Prostate gland (tissue), 2 donors: Measurements from ENCODE around the gene ROR1. TPM values are rescaled to one million over a fixed set of nuclear protein-coding genes. Genes with fewer than 3 reads are reported as not detected.

Source experiments
- DNase-seq: peaks from one replicate; pipeline ENCODE4 v3.0.0-alpha.2; 2019; ENCODE audit warnings: low spot score
- H3K27ac ChIP-seq, 2 donors: fragments of 200-600 bp; sonication (generic); 2 replicates each; pipeline ENCODE4 v1.5.1; 2017 to 2019
- H3K27me3 ChIP-seq: fragments of 200-600 bp; sonication (generic); replicated peaks from 2 replicates; pipeline ENCODE4 v1.5.1; 2019; ENCODE audit not compliant: insufficient read depth
- H3K36me3 ChIP-seq, 2 donors: fragments of 200-600 bp; sonication (generic); 1 replicate in 1 of 2; 2 replicates in 1 of 2; pipeline versions ENCODE4 v1.5.1 to v1.8.1; 2017 to 2019
- H3K4me1 ChIP-seq: fragments of 200-600 bp; sonication (generic); replicated peaks from 2 replicates; pipeline ENCODE4 v1.5.1; 2019
- H3K4me3 ChIP-seq, 2 donors: fragments of 200-600 bp; sonication (generic); 2 replicates each; pipeline ENCODE4 v1.5.1; 2017 to 2019
- H3K9me3 ChIP-seq: fragments of 200-600 bp; sonication (generic); 2 replicates; pipeline ENCODE4 v1.5.1; 2017
- POLR2A ChIP-seq: fragments of 450-650 bp; IDR thresholded peaks from one replicate; pipeline ENCODE4 v1.6.1; 2016; ENCODE audit warnings: antibody characterized with exemption, mild to moderate bottlenecking
- POLR2AphosphoS5 ChIP-seq: sonication (generic); formaldehyde crosslinking; IDR thresholded peaks from one replicate; pipeline ENCODE4 v1.6.1; 2017; ENCODE audit warnings: antibody characterized with exemption
- WGBS: methylation state at CpG from one replicate; pipeline ENCODE4 v1.1.5; 2018; 5-methylcytosine and 5-hydroxymethylcytosine counted together
- intact Hi-C: fragments of 100-400 bp; cut with DNase I; formaldehyde crosslinking; loops from one replicate; pipeline ENCODE4 v1.14.2; 2022
- total RNA-seq, 2 donors: library from RNA; depleted of rRNA; stranded (reverse); fragments of >200 nt; gene quantifications; one replicate each; pipeline ENCODE4 v1.1.0, GENCODE V29; 2016
- TF ChIP-seq, protein P1 (sequence below), 4 experiments: fragments of 200-600 bp in 2 of 4; fragments of 450-650 bp in 2 of 4; sonication (generic) in 2 of 4; IDR thresholded peaks; 1 replicate in 3 of 4; 2 replicates in 1 of 4; pipeline ENCODE4 v1.5.1; 2016 to 2019; ENCODE audit warnings: antibody characterized with exemption in 4 of 4, mild to moderate bottlenecking in 2 of 4, moderate library complexity in 2 of 4

ROR1 gene
- total RNA-seq, 2 donors from 2014 or later, result 7.3 to 11.1 TPM

- TF ChIP-seq POLR2A (no peak), POLR2AphosphoS5 (no peak)
- TF ChIP-seq, protein P1, sequence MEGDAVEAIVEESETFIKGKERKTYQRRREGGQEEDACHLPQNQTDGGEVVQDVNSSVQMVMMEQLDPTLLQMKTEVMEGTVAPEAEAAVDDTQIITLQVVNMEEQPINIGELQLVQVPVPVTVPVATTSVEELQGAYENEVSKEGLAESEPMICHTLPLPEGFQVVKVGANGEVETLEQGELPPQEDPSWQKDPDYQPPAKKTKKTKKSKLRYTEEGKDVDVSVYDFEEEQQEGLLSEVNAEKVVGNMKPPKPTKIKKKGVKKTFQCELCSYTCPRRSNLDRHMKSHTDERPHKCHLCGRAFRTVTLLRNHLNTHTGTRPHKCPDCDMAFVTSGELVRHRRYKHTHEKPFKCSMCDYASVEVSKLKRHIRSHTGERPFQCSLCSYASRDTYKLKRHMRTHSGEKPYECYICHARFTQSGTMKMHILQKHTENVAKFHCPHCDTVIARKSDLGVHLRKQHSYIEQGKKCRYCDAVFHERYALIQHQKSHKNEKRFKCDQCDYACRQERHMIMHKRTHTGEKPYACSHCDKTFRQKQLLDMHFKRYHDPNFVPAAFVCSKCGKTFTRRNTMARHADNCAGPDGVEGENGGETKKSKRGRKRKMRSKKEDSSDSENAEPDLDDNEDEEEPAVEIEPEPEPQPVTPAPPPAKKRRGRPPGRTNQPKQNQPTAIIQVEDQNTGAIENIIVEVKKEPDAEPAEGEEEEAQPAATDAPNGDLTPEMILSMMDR (IDR thresholded peaks at IDR 0.05), result no peak
- no peaks in the 10 kb centered on the region for H3K4me1 ChIP-seq
- H3K9me3 ChIP-seq, result no peaks in the 10 kb centered on the region
- H3K27me3 ChIP-seq, result no peaks in the 10 kb centered on the region
- WGBS, result 96% methylated on average over 1 of the region's 1 CpG
- no peaks in the 10 kb centered on the region for H3K36me3 ChIP-seq
- intact Hi-C loops, result no loop called here
- no peak for DNase-seq
- H3K27ac ChIP-seq, result no peak overlapping the region
- H3K4me3 ChIP-seq, result no peak overlapping the region
Measured at GRCh38 chr1:63818567-63819325, 44.9 kb downstream of the ROR1 start.

- Histone ChIP-seq H3K27ac (no peak overlapping the region), H3K4me1 (no peaks in the 10 kb centered on the region), H3K36me3 (no peaks in the 10 kb centered on the region), H3K9me3 (no peaks in the 10 kb centered on the region), H3K27me3 (no peaks in the 10 kb centered on the region), H3K4me3 (no peak overlapping the region)
- DNase-seq, result no peak
- WGBS, result 97% methylated on average over 2 of the region's 2 CpGs
- TF ChIP-seq POLR2AphosphoS5, result no peak
- intact Hi-C loops, result no loop called here
Measured at GRCh38 chr1:63819795-63820194, 46.0 kb downstream of the ROR1 start.

DNA sequence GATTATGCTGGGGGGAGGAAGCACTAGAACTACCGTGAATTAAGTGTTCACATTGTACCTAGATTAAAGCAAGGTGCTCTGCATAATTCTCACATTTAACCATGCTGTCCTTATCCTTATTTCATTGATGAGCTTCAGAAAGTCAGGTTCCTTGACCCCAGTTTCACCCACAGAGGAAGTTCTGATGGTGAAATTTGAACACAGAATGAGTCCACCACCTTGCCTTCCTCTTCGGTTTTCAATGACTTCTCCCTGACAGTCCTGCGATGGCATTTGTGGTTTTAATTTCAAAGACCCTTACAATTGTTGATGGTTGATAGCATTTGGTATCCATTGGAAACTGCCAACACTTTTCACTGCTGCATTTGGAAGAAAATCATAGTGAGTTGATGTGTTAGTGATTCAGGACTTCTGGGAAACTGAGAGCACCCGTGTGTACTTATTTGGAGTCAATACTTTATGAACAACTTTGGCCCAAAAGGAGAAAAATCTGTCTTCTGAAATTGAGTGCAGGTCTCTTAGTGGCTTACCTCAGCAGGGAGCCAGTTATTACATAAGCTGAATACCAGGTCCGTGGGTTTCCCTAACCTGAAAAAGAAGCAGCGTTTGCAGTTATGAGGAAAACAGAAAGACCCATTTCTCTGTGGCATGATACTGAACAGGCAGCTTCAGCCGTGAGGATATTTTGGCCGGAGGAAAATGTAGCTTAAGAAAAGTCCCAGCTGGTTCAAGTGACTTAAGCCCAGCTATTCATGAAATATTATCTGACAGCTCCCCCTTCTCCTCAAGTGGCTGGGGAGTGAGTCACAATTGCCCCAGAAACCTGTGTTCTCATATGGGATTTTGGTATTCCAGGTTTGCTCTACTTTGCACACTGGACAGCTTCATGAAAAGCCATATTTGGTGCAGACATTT, 47.5 kb downstream of the ROR1 start:
- no peak for TF ChIP-seq POLR2A
- TF ChIP-seq POLR2AphosphoS5, result no peak
- TF ChIP-seq, protein P1 (IDR thresholded peaks at IDR 0.05), result no peak
- 40% methylated on average over 8 of the region's 8 CpGs for WGBS
- Histone ChIP-seq H3K9me3 (no peaks in the 10 kb centered on the region), H3K27ac (no peak overlapping the region), H3K27me3 (no peaks in the 10 kb centered on the region), H3K36me3 (no peaks in the 10 kb centered on the region), H3K4me1 (no peaks in the 10 kb centered on the region), H3K4me3 (no peak overlapping the region)
- intact Hi-C loops, result no loop called here
- DNase-seq, result no peak

DNA sequence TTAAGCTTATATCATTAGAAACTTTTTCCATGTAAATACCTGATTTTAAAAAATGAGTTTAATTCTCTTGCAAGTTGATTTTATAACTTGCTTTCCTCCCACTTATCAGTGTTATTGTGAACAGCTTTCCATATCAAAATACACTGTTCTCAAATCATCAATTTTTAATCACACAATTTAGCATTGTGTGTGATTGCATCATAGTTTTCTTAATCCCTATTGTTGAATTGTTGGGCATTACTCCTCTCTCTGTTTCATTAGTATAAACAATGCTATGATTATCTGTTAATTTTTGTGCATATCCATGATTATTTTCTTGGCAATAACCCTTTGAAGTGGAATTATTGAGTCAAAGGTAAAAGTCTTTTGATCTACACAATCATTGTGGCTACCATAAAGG, 48.7 kb downstream of the ROR1 start:
- no peaks in the 10 kb centered on the region for H3K4me1 ChIP-seq
- no peaks in the 10 kb centered on the region for H3K36me3 ChIP-seq
- no peak overlapping the region for H3K4me3 ChIP-seq
- no peaks in the 10 kb centered on the region for H3K9me3 ChIP-seq
- TF ChIP-seq POLR2AphosphoS5 (no peak), POLR2A (no peak)
- TF ChIP-seq, protein P1 (IDR thresholded peaks at IDR 0.05), result no peak
- no peak for DNase-seq
- H3K27ac ChIP-seq, result no peak overlapping the region
- intact Hi-C loops, result no loop called here
- no peaks in the 10 kb centered on the region for H3K27me3 ChIP-seq

GRCh38 chr1:63824451-63824850, 50.6 kb downstream of the ROR1 start:
- intact Hi-C loops, result no loop called here
- Histone ChIP-seq H3K27me3 (no peaks in the 10 kb centered on the region), H3K9me3 (no peaks in the 10 kb centered on the region), H3K4me3 (no peak overlapping the region), H3K27ac (no peak overlapping the region), H3K4me1 (peaks cover 2% of the 10 kb centered on the region), H3K36me3 (no peaks in the 10 kb centered on the region)
- TF ChIP-seq POLR2AphosphoS5 (no peak), POLR2A (no peak)
- TF ChIP-seq, protein P1 (IDR thresholded peaks at IDR 0.05), result no peak
- no peak for DNase-seq
- WGBS, result 41% methylated on average over 1 of the region's 1 CpG
